DOHH2 (cell line): ENCODE results near the gene DTNB.

Experiments used
- H3F3A ChIP-seq: fragments of 200-600 bp; sonication (generic), shearing (Covaris generic); 2 replicates; pipeline ENCODE4 v1.6.0; 2016; ENCODE audit warnings: antibody characterized with exemption, mild to moderate bottlenecking; ENCODE audit not compliant: control insufficient read depth, insufficient read depth
- H3K27ac ChIP-seq: fragments of 200-600 bp; sonication (generic); 2 replicates; pipeline ENCODE4 v1.5.1; 2014; ENCODE audit warnings: low read depth, mild to moderate bottlenecking, low read length, moderate library complexity
- H3K27me3 ChIP-seq: fragments of 200-600 bp; sonication (generic); 2 replicates; pipeline ENCODE4 v1.6.1; 2014; ENCODE audit warnings: mild to moderate bottlenecking, low read length, mixed read lengths; ENCODE audit not compliant: control insufficient read depth
- H3K36me3 ChIP-seq: fragments of 200-600 bp; sonication (generic); 2 replicates; pipeline ENCODE4 v1.6.1; 2014; ENCODE audit warnings: mild to moderate bottlenecking, low read length, moderate library complexity, mixed read lengths; ENCODE audit not compliant: control insufficient read depth
- H3K4me1 ChIP-seq: fragments of 200-600 bp; sonication (generic); 2 replicates; pipeline ENCODE4 v1.6.1; 2014; ENCODE audit warnings: mild to moderate bottlenecking, low read length, mixed read lengths; ENCODE audit not compliant: control insufficient read depth
- H3K4me2 ChIP-seq: fragments of 200-600 bp; sonication (generic); 2 replicates; pipeline ENCODE4 v1.6.0; 2014; ENCODE audit warnings: mild to moderate bottlenecking, low read length, moderate library complexity
- H3K4me3 ChIP-seq: fragments of 200-600 bp; sonication (generic); 2 replicates; pipeline ENCODE4 v1.5.1; 2014; ENCODE audit warnings: mild to moderate bottlenecking, low read length, mixed read lengths
- H3K79me2 ChIP-seq: fragments of 200-600 bp; sonication (generic); 2 replicates; pipeline ENCODE4 v1.6.1; 2014; ENCODE audit warnings: mild to moderate bottlenecking, low read length, mixed read lengths; ENCODE audit not compliant: control insufficient read depth
- H3K9me2 ChIP-seq: fragments of 200-600 bp; sonication (generic); replicated peaks from 2 replicates; pipeline ENCODE4 v1.6.1; 2014; ENCODE audit warnings: mild to moderate bottlenecking, low read length, mixed read lengths; ENCODE audit not compliant: control insufficient read depth
- H3K9me3 ChIP-seq: fragments of 200-600 bp; sonication (generic); 2 replicates; pipeline ENCODE4 v1.6.1; 2014; ENCODE audit warnings: antibody characterized with exemption, low read length, mixed read lengths; ENCODE audit not compliant: control insufficient read depth, insufficient read depth
- H4K20me1 ChIP-seq: fragments of 200-600 bp; sonication (generic); 2 replicates; pipeline ENCODE4 v1.6.0; 2014; ENCODE audit warnings: low read depth, mild to moderate bottlenecking, antibody characterized with exemption, low read length, moderate library complexity; ENCODE audit not compliant: control insufficient read depth, insufficient read depth
- CTCF ChIP-seq: fragments of 200-600 bp; sonication (generic); IDR thresholded peaks from one replicate; pipeline ENCODE4 v1.5.1; 2014; ENCODE audit warnings: antibody characterized with exemption, mild to moderate bottlenecking, low read depth, low read length; ENCODE audit not compliant: poor library complexity, severe bottlenecking
- EZH2phosphoT487 ChIP-seq: fragments of 200-600 bp; sonication (generic); IDR thresholded peaks from 2 replicates; pipeline ENCODE4 v1.6.1; 2017; ENCODE audit warnings: borderline replicate concordance, mild to moderate bottlenecking, antibody characterized with exemption, low read length, moderate library complexity, mixed read lengths

DTNB gene

DNA sequence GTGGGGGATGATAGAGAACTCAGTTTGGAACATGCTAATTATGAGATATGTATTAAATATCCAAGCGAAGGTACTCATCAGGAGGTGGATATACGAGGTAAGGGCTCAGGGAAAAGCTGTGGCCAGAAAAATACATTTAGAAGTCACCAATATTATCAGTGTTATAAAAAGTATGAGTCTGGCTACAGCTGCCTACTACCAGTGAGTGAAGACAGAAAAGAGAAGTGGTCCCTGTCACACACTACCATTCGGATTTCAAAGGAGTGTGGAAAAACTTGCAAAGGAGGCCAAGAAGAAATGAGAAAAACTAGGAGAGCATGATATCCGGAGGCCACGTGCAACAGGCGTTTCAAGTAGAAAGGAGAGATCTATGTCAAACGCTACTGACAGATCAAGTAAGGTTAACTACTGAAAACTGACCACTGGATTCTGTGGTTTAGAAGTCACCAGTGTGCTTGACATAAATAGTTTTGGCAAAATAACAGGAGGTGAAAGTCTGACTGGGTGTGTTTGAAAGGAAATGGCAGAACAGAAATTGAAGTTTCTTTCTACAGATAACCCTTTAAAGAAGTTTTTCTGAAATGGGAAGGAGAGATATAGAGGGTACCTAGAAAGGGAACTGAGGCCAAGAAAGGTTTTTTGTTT, 213.0 kb downstream of the DTNB start:
- no peaks in the 10 kb centered on the region for H3K27me3 ChIP-seq
- no peak overlapping the region for H3K27ac ChIP-seq
- H3K4me1 ChIP-seq, result no peaks in the 10 kb centered on the region
- H3K9me2 ChIP-seq, result no peaks in the 10 kb centered on the region
- H3K79me2 ChIP-seq, result no peaks in the 10 kb centered on the region
- no peak overlapping the region for H3K4me3 ChIP-seq
- no peaks in the 10 kb centered on the region for H3K9me3 ChIP-seq
- no peaks in the 10 kb centered on the region for H3F3A ChIP-seq
- TF ChIP-seq CTCF (no peak), EZH2phosphoT487 (no peak)
- no peaks in the 10 kb centered on the region for H3K36me3 ChIP-seq
- H4K20me1 ChIP-seq, result no peaks in the 10 kb centered on the region
- H3K4me2 ChIP-seq, result no peak overlapping the region

DNA sequence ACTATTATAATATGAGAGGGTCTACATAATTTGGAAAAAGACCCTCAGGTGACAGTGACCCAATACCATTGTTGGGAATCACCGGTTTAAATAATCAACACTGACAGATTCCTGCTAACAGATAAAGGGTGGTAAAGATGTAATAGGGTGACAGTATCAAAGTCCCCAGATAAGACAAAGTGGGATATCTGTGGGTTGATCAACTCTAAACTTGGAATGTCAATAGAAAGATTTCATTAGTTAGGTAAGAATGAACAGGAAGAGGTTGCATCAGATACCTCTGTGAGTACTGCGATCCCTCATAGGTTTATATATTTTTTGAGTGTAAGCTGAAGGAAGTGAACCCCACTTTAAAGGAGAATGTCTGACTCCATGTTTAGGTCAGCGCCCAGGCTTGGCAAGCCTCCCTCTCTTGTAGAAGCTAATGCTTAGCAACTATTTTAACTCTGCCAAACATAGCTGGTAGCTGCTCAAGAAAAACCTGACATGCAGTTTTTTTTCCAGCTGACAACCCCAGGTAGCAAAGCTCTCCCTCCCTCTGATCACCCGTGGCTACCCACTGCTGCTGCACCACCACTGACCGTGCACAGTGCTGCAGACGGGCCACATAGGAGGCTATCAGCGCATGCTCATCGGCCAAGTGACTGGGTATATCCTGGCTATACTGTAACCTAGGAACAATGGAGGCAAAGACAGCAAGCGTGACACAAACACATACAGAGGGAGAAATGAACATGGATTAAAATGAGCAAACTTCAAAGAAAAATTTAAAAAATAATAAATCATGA, 218.4 kb downstream of the DTNB start:
- Histone ChIP-seq H3K9me3 (no peaks in the 10 kb centered on the region), H3K4me2 (no peak overlapping the region), H3K79me2 (no peaks in the 10 kb centered on the region), H3K27me3 (no peaks in the 10 kb centered on the region), H3K9me2 (no peaks in the 10 kb centered on the region), H3F3A (no peaks in the 10 kb centered on the region), H3K36me3 (no peaks in the 10 kb centered on the region), H4K20me1 (no peaks in the 10 kb centered on the region), H3K4me3 (no peak overlapping the region), H3K27ac (no peak overlapping the region), H3K4me1 (no peaks in the 10 kb centered on the region)
- TF ChIP-seq EZH2phosphoT487 (no peak), CTCF (no peak)

DNA sequence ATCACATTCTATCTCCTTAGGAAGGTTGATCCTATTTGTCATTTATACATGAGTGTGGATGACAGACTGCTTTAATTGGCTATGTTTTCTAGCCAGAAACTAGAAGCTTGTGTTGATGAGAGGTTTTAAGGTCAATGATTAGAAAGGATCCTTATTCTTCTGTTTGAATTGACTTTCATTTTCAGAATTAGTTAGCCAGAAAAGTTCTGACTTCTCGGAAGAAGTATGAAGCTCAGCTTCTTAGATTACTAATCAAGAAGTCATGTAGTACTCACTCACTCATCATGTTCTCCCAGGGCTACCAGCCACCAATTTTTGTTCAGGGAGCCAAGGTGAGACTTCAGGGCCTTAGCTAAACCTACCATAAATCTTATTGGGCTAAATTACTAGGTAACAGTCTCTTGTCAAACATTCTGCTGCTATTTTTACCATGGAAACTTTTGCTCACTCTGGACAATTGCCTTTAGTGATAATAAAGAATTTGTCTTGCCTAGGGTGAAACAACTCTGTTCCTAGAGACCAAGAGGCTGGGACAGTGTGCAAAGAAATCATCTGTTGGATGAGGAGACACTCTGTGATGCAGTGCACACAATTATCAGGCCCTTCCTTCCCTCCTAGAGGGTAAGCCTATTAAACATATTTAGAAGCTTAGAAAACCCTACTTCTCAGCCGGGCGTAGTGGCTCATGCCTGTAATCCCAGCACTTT, 220.0 kb downstream of the DTNB start:
- Histone ChIP-seq H3F3A (no peaks in the 10 kb centered on the region), H3K4me3 (no peak overlapping the region), H4K20me1 (no peaks in the 10 kb centered on the region), H3K27ac (no peak overlapping the region), H3K4me2 (no peak overlapping the region), H3K79me2 (no peaks in the 10 kb centered on the region), H3K27me3 (no peaks in the 10 kb centered on the region), H3K36me3 (no peaks in the 10 kb centered on the region), H3K9me3 (no peaks in the 10 kb centered on the region), H3K9me2 (no peaks in the 10 kb centered on the region), H3K4me1 (peaks cover under 1% of the 10 kb centered on the region)
- TF ChIP-seq CTCF (no peak), EZH2phosphoT487 (no peak)
